Mesothelial cell of epicardium (in vitro differentiated cells): ENCODE measurements around the gene SCAND1. TPM values are rescaled to one million over a fixed set of nuclear protein-coding genes. Genes with fewer than 3 reads are reported as not detected.
"Not testable (repeated sequence)": the region's sequence is repeated elsewhere in the genome, so short reads cannot be mapped to it uniquely, and the experiment has no call there.

ENCODE experiments used
- DNase-seq, 2 experiments: peaks; one replicate each; pipeline ENCODE4 v3.0.0; 2021; ENCODE audit warnings: low spot score in 2 of 2; ENCODE audit not compliant: unreplicated experiment in 2 of 2
- H3K27ac Mint-ChIP-seq: 2 replicates; pipeline ENCODE4 v1.8.0; 2021; ENCODE audit warnings: mixed read lengths
- H3K27me3 Mint-ChIP-seq: 2 replicates; pipeline ENCODE4 v1.8.0; 2021; ENCODE audit warnings: low read depth, mixed read lengths
- H3K36me3 Mint-ChIP-seq: 2 replicates; pipeline ENCODE4 v1.8.0; 2021; ENCODE audit warnings: mixed read lengths
- H3K4me1 Mint-ChIP-seq: 2 replicates; pipeline ENCODE4 v1.8.0; 2021; ENCODE audit warnings: mixed read lengths
- H3K4me3 Mint-ChIP-seq: 2 replicates; pipeline ENCODE4 v1.8.0; 2021; ENCODE audit warnings: mild to moderate bottlenecking, moderate library complexity, mixed read lengths
- H3K9me3 Mint-ChIP-seq: 2 replicates; pipeline ENCODE4 v1.8.0; 2021; ENCODE audit warnings: mixed read lengths
- CTCF ChIP-seq: fragments of 200-600 bp; sonication (generic); IDR thresholded peaks from one replicate; pipeline ENCODE4 v1.5.0; 2021; ENCODE audit warnings: antibody characterized with exemption; ENCODE audit not compliant: unreplicated experiment
- total RNA-seq: library from RNA; stranded (reverse); gene quantifications from 3 replicates; pipeline ENCODE4 v1.2.1, GENCODE V29; 2021

SCAND1 gene
- total RNA-seq, 1 donor from 2014 or later = 59.2 TPM

GRCh38 chr20:35956616-35957015 lies 2.3 kb upstream of the SCAND1 start:
- no peaks in the 10 kb centered on the region for H3K27me3 Mint-ChIP-seq
- peaks cover 9% of the 10 kb centered on the region for H3K9me3 Mint-ChIP-seq
- no peak overlapping the region for H3K4me3 Mint-ChIP-seq

GRCh38 chr20:35954907-35955251 lies 577 bp upstream of the SCAND1 start:
- Mint-ChIP-seq H3K4me3 (peak overlapping the region; percentile 99), H3K4me1 (peaks cover 15% of the 10 kb centered on the region), H3K27me3 (no peaks in the 10 kb centered on the region), H3K9me3 (peaks cover 9% of the 10 kb centered on the region), H3K36me3 (no peaks in the 10 kb centered on the region), H3K27ac (peak overlapping the region; percentile 99)
- TF ChIP-seq CTCF = no peak
- no peak for DNase-seq

More at GRCh38 chr20:35956616-35957015, 2.3 kb upstream of the SCAND1 start:
- H3K4me1 Mint-ChIP-seq = peaks cover 21% of the 10 kb centered on the region
- TF ChIP-seq CTCF = no peak
- peak overlapping the region; percentile 11 for H3K27ac Mint-ChIP-seq
- no peak for DNase-seq
- H3K36me3 Mint-ChIP-seq = no peaks in the 10 kb centered on the region

GRCh38 chr20:35953387-35954199 lies 709 bp downstream of the SCAND1 start:
- peaks cover 15% of the 10 kb centered on the region for H3K4me1 Mint-ChIP-seq
- TF ChIP-seq CTCF = no peak
- peak; percentile 41 to 73 for DNase-seq
- H3K9me3 Mint-ChIP-seq = no peaks in the 10 kb centered on the region
- H3K27me3 Mint-ChIP-seq = no peaks in the 10 kb centered on the region
- H3K36me3 Mint-ChIP-seq = peaks cover 3% of the 10 kb centered on the region
- H3K27ac Mint-ChIP-seq = peak overlapping the region; percentile 99
- peak overlapping the region; percentile 99 for H3K4me3 Mint-ChIP-seq

GRCh38 chr20:35952480-35953386 lies 1.6 kb downstream of the SCAND1 start:
- Mint-ChIP-seq H3K36me3 (peaks cover 8% of the 10 kb centered on the region), H3K4me1 (peaks cover 15% of the 10 kb centered on the region), H3K4me3 (peak overlapping the region; percentile 99), H3K9me3 (no peaks in the 10 kb centered on the region), H3K27me3 (no peaks in the 10 kb centered on the region), H3K27ac (peak overlapping the region; percentile 96)
- no peak for TF ChIP-seq CTCF
- no peak for DNase-seq

GRCh38 chr20:35952080-35952479 lies 2.2 kb downstream of the SCAND1 start:
- peak overlapping the region; percentile 20 for H3K4me3 Mint-ChIP-seq

GRCh38 chr20:35950093-35950492 lies 4.2 kb downstream of the SCAND1 start:
- no peak for TF ChIP-seq CTCF
- no peak for DNase-seq
- no peak overlapping the region for H3K4me3 Mint-ChIP-seq
- no peaks in the 10 kb centered on the region for H3K27me3 Mint-ChIP-seq
- H3K4me1 Mint-ChIP-seq = peaks cover 12% of the 10 kb centered on the region
- peaks cover 15% of the 10 kb centered on the region for H3K36me3 Mint-ChIP-seq
- no peaks in the 10 kb centered on the region for H3K9me3 Mint-ChIP-seq
- no peak overlapping the region for H3K27ac Mint-ChIP-seq

More at GRCh38 chr20:35952080-35952479, 2.2 kb downstream of the SCAND1 start:
- DNase-seq, H3K9me3 Mint-ChIP-seq, H3K27me3 Mint-ChIP-seq: not testable (repeated sequence)
- Mint-ChIP-seq H3K36me3 (peaks cover 13% of the 10 kb centered on the region), H3K27ac (peak overlapping the region; percentile 96), H3K4me1 (peaks cover 15% of the 10 kb centered on the region)
